Erythroblast (primary cell): ENCODE data around the gene VASN.

Source experiments
- GATA1 ChIP-seq: IDR thresholded peaks from 2 replicates; pipeline ENCODE4 v1.6.1; 2011; ENCODE audit warnings: low read depth, mild to moderate bottlenecking, control low read depth, low read length, moderate library complexity
- POLR2A ChIP-seq: IDR thresholded peaks from 2 replicates; pipeline ENCODE4 v1.6.1; 2011; ENCODE audit warnings: mild to moderate bottlenecking, low read length

- TF ChIP-seq POLR2A (no peak), GATA1 (no peak)
These were observed 14.8 kb downstream of the VASN start for GRCh38 chr16:4386451-4386805.
